Subcutaneous adipose tissue (tissue), 4 donors: ENCODE results near the gene TENT4B. TPM values are rescaled to one million over a fixed set of nuclear protein-coding genes. Genes with fewer than 3 reads are reported as not detected.

ENCODE experiments used
- CTCF ChIP-seq: fragments of 450-650 bp; IDR thresholded peaks from one replicate; pipeline ENCODE4 v1.5.1; 2016; ENCODE audit warnings: low read depth, mild to moderate bottlenecking, control low read depth, antibody characterized with exemption, moderate library complexity
- total RNA-seq, 4 donors: library from RNA; depleted of rRNA; stranded (reverse); fragments of >200 nt; gene quantifications; one replicate each; pipeline ENCODE4 v1.1.0, GENCODE V29; 2016

TENT4B gene
- total RNA-seq, 4 donors from 2014 or later, result 12.4 to 14.3 (median 13.2) TPM

GRCh38 chr16:50272111-50272571, 119.0 kb downstream of the TENT4B start:
- TF ChIP-seq CTCF, result no peak

GRCh38 chr16:50272687-50273381, 119.7 kb downstream of the TENT4B start:
- TF ChIP-seq CTCF, result no peak

- TF ChIP-seq CTCF, result no peak
These were observed 120.2 kb downstream of the TENT4B start for GRCh38 chr16:50273382-50273690.

- TF ChIP-seq CTCF, result no peak
These were observed 120.8 kb downstream of the TENT4B start for GRCh38 chr16:50273888-50274325.

GRCh38 chr16:50274326-50275097, 121.4 kb downstream of the TENT4B start:
- TF ChIP-seq CTCF, result no peak

- no peak for TF ChIP-seq CTCF
These were observed 122.0 kb downstream of the TENT4B start for GRCh38 chr16:50275098-50275415.

- no peak for TF ChIP-seq CTCF
These were observed 122.6 kb downstream of the TENT4B start for GRCh38 chr16:50275428-50276325.
